CD8-positive, alpha-beta memory T cell (primary cell): ENCODE data around the gene CDK8. TPM values are rescaled to one million over a fixed set of nuclear protein-coding genes. Genes with fewer than 3 reads are reported as not detected.

Source experiments
- CTCF ChIA-PET: fragments of 350-600 bp; sonication (Branson Sonifier 250); formaldehyde crosslinking; loops from one replicate; lab custom pipeline; 2021; ENCODE audit warnings: antibody characterized with exemption; lab: Charles Lee
- POLR2A ChIA-PET: fragments of 350-600 bp; sonication (Branson Sonifier 250); formaldehyde crosslinking; loops from one replicate; lab custom pipeline; 2021; ENCODE audit warnings: antibody characterized with exemption; lab: Charles Lee
- DNase-seq, 5 donors: peaks; one replicate each; pipeline versions ENCODE4 v3.0.0 to v3.0.0-alpha.2; 2020 to 2022; ENCODE audit warnings: mixed read lengths in 1 of 5
- H3K27ac ChIP-seq: one replicate; pipeline ENCODE4 v1.7.0; 2013; ENCODE audit warnings: low read depth, mild to moderate bottlenecking, low read length, moderate library complexity
- H3K27me3 ChIP-seq: 2 replicates; pipeline ENCODE4 v1.7.0; 2013; ENCODE audit warnings: low read length, mild to moderate bottlenecking; ENCODE audit not compliant: insufficient read depth, poor library complexity, severe bottlenecking
- H3K36me3 ChIP-seq: 2 replicates; pipeline ENCODE4 v1.7.0; 2013; ENCODE audit warnings: mild to moderate bottlenecking, low read length, moderate library complexity; ENCODE audit not compliant: insufficient read depth
- H3K4me1 ChIP-seq: 2 replicates; pipeline ENCODE4 v1.7.0; 2013; ENCODE audit warnings: mild to moderate bottlenecking, low read length, moderate library complexity; ENCODE audit not compliant: insufficient read depth
- H3K4me3 ChIP-seq: 2 replicates; pipeline ENCODE4 v1.7.0; 2013; ENCODE audit warnings: mild to moderate bottlenecking, low read length
- H3K9me3 ChIP-seq: 2 replicates; pipeline ENCODE4 v1.7.0; 2013; ENCODE audit warnings: mild to moderate bottlenecking, low read length
- H3K27ac Mint-ChIP-seq, 8 donors: one replicate each; pipeline ENCODE4 v1.8.0; 2020 to 2021; ENCODE audit warnings: mixed read lengths in 8 of 8, mild to moderate bottlenecking in 6 of 8, inconsistent platforms in 3 of 8, moderate library complexity in 3 of 8
- H3K27me3 Mint-ChIP-seq, 2 donors: one replicate each; pipeline ENCODE4 v1.8.0; 2020 to 2021; ENCODE audit warnings: mixed read lengths in 2 of 2, mild to moderate bottlenecking in 1 of 2, moderate library complexity in 1 of 2
- H3K36me3 Mint-ChIP-seq, 3 donors: one replicate each; pipeline ENCODE4 v1.8.0; 2020 to 2021; ENCODE audit warnings: mixed read lengths in 3 of 3, inconsistent platforms in 1 of 3, mild to moderate bottlenecking in 1 of 3
- H3K4me1 Mint-ChIP-seq, 3 donors: one replicate each; pipeline ENCODE4 v1.8.0; 2020 to 2021; ENCODE audit warnings: mixed read lengths in 3 of 3, inconsistent platforms in 1 of 3, mild to moderate bottlenecking in 1 of 3
- H3K4me3 Mint-ChIP-seq, 7 donors: one replicate each; pipeline ENCODE4 v1.8.0; 2020 to 2021; ENCODE audit warnings: mixed read lengths in 7 of 7, mild to moderate bottlenecking in 6 of 7, moderate library complexity in 4 of 7, inconsistent platforms in 2 of 7
- H3K9me3 Mint-ChIP-seq, 5 donors: one replicate each; pipeline ENCODE4 v1.8.0; 2020 to 2022; ENCODE audit warnings: mixed read lengths in 5 of 5, mild to moderate bottlenecking in 3 of 5, moderate library complexity in 2 of 5, inconsistent platforms in 1 of 5
- polyA plus RNA-seq: library from polyadenylated mRNA; unstranded; fragments of 300-500 nt; fragmentation: Illumina TruSeq; gene quantifications from one replicate; pipeline ENCODE4 v1.2.3, GENCODE V29; 2021
- total RNA-seq, 2 experiments: library from RNA; stranded (reverse); gene quantifications; one replicate each; pipeline ENCODE4 v1.2.3, GENCODE V29; 2021

CDK8 gene
- total and polyA plus RNA-seq, 3 experiments from 2014 or later, result 4.8 to 28.0 (median 27.9) TPM

DNA sequence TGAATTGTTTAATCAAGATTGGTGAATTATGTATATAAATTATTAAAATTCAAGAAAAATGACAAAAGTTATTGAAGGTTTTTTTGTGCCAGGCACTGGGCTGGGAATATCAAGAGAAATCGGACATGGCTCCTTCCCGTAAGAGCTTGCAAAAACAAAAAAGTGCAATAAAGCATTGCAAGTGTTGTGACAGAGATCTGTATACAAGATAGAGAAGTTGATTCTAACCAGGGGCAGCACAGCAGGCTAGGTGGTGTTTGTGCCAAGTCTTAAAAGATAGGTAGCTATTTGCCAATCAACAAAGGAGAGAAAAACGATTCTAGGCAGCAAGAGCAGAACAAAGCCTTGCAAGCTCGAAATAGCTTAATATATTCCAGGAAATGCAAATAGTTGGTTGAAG, 179.8 kb downstream of the CDK8 start:
- DNase-seq, result no peak
- H3K27ac Mint-ChIP-seq, result no peak overlapping the region
- H3K4me3 Mint-ChIP-seq, result no peak overlapping the region
- H3K36me3 Mint-ChIP-seq, result peaks cover 0 to 5% (median 2%) of the 10 kb centered on the region in 3 donors
- peaks cover 7 to 18% of the 10 kb centered on the region in 2 donors for H3K27me3 Mint-ChIP-seq
- H3K4me1 ChIP-seq, result no peaks in the 10 kb centered on the region
- CTCF ChIA-PET, result no interaction called here
- no peak overlapping the region for H3K27ac ChIP-seq
- POLR2A ChIA-PET, result no interaction called here
- H3K9me3 Mint-ChIP-seq, result peaks cover 18 to 44% (median 33%) of the 10 kb centered on the region in 5 donors
- H3K4me3 ChIP-seq, result no peak overlapping the region
- H3K4me1 Mint-ChIP-seq, result no peaks in the 10 kb centered on the region
- H3K27me3 ChIP-seq, result no peaks in the 10 kb centered on the region
- H3K9me3 ChIP-seq, result peaks cover 5% of the 10 kb centered on the region
- H3K36me3 ChIP-seq, result no peaks in the 10 kb centered on the region

DNA sequence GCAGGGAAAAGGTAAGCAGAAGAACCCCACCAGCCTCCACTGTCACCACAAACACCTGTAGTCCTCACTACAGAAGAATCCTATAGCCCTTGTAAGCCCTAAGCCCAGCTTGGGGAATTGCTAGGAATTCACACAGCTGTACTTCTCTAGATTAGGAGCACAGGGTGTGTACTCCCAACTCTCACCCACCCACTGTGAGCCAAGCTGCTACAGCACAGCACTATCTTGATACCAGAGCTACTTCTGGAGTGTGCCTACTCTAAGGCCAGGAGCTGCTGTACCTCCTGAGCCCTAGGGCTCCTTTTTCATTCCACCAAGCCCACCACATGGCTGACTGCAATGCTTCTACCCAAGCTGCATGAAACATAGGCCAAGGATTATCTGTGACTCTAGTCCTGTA, 181.2 kb downstream of the CDK8 start:
- H3K4me1 ChIP-seq, result no peaks in the 10 kb centered on the region
- no peak overlapping the region for H3K27ac ChIP-seq
- peaks cover 5% of the 10 kb centered on the region for H3K9me3 ChIP-seq
- H3K9me3 Mint-ChIP-seq, result peaks cover 18 to 44% (median 33%) of the 10 kb centered on the region in 5 donors
- H3K4me3 ChIP-seq, result no peak overlapping the region
- CTCF ChIA-PET, result no interaction called here
- no peaks in the 10 kb centered on the region for H3K27me3 ChIP-seq
- POLR2A ChIA-PET, result no interaction called here
- no peaks in the 10 kb centered on the region for H3K4me1 Mint-ChIP-seq
- no peak overlapping the region for H3K27ac Mint-ChIP-seq
- H3K36me3 ChIP-seq, result no peaks in the 10 kb centered on the region
- H3K36me3 Mint-ChIP-seq, result peaks cover 0 to 5% (median 2%) of the 10 kb centered on the region in 3 donors
- no peak for DNase-seq
- no peak overlapping the region for H3K4me3 Mint-ChIP-seq
- peaks cover 7 to 15% of the 10 kb centered on the region in 2 donors for H3K27me3 Mint-ChIP-seq

DNA sequence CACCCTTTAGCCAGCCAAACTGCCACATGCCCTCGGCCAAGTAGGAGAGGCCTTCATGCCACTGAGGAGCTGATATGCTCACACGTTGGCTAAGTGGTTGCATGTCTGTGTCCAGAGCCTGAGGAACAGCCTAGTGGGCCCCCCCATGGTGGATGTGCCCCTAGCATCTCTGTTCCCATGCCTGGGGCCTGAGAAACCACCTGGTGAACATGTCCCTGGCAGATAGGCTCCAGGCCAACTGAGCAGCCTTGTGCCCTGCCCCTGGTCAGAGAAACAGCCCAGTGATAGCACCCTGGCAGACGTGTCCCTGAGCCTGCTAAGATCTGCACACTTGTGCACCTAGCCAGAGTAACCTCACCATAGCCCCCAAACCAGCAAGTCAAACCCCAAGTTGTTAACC, 181.7 kb downstream of the CDK8 start:
- POLR2A ChIA-PET, result no interaction called here
- peaks cover 5% of the 10 kb centered on the region for H3K9me3 ChIP-seq
- Mint-ChIP-seq H3K4me3 (no peak overlapping the region), H3K9me3 (peaks cover 18 to 44% (median 33%) of the 10 kb centered on the region in 5 donors), H3K36me3 (peaks cover 0 to 5% (median 2%) of the 10 kb centered on the region in 3 donors), H3K27me3 (peaks cover 7 to 15% of the 10 kb centered on the region in 2 donors), H3K4me1 (no peaks in the 10 kb centered on the region), H3K27ac (no peak overlapping the region)
- no peak overlapping the region for H3K4me3 ChIP-seq
- H3K36me3 ChIP-seq, result no peaks in the 10 kb centered on the region
- no peak overlapping the region for H3K27ac ChIP-seq
- no peaks in the 10 kb centered on the region for H3K4me1 ChIP-seq
- CTCF ChIA-PET, result no interaction called here
- no peaks in the 10 kb centered on the region for H3K27me3 ChIP-seq
- no peak for DNase-seq

DNA sequence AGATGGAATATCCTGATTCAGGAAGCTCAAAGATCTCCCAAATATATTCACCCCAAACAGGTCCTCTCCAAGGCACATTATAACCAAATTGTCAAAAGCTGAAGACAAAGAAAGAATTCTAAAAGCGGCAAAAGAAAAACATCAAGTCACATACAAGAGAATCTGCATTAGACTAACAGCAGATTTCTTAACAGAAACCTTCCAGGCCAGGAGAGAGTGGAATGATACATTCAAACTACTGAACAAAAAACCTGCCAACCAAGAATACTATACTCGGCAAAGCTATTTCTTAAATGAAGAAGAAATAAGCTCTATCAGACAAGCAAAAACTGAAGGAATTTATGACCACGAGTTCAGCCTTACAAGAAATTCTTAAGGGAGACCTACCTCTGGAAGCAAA, 183.0 kb downstream of the CDK8 start:
- CTCF ChIA-PET, result no interaction called here
- Histone ChIP-seq H3K4me1 (no peaks in the 10 kb centered on the region), H3K27me3 (no peaks in the 10 kb centered on the region), H3K36me3 (no peaks in the 10 kb centered on the region), H3K9me3 (peaks cover 5% of the 10 kb centered on the region), H3K27ac (no peak overlapping the region), H3K4me3 (no peak overlapping the region)
- Mint-ChIP-seq H3K4me3 (no peak overlapping the region), H3K27ac (no peak overlapping the region), H3K9me3 (peaks cover 18 to 44% (median 33%) of the 10 kb centered on the region in 5 donors), H3K36me3 (peaks cover 0 to 5% (median 2%) of the 10 kb centered on the region in 3 donors), H3K27me3 (peaks cover 7% of the 10 kb centered on the region in 2 donors), H3K4me1 (no peaks in the 10 kb centered on the region)
- POLR2A ChIA-PET, result no interaction called here
- DNase-seq, result no peak

DNA sequence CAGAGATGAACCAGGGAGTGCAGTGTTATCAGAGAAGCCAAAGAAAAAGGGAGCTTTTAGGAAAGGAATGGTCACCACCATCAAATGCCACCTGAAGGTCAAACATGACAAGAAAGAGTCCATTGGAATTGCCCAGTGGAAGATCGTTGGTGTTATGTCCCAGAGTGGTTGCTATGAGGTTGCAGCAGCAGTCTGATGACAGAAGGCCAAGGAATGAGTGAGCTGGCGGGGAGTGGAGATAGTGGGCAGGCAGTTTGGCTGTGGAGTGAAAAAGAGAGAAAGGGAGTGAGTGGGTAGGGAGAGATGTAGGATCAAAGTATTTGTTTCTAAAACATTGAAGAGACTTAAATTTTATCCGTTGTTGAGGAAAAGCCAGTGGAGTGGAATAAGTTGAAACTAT, 186.2 kb downstream of the CDK8 start:
- Mint-ChIP-seq H3K27ac (no peak overlapping the region), H3K4me1 (no peaks in the 10 kb centered on the region), H3K36me3 (no peaks in the 10 kb centered on the region), H3K27me3 (peaks cover 7 to 10% of the 10 kb centered on the region in 2 donors), H3K9me3 (peaks cover 18 to 34% (median 28%) of the 10 kb centered on the region in 5 donors), H3K4me3 (no peak overlapping the region)
- Histone ChIP-seq H3K4me1 (no peaks in the 10 kb centered on the region), H3K27ac (no peak overlapping the region), H3K4me3 (no peak overlapping the region), H3K27me3 (no peaks in the 10 kb centered on the region), H3K9me3 (peaks cover 5% of the 10 kb centered on the region), H3K36me3 (no peaks in the 10 kb centered on the region)
- ChIA-PET CTCF (interaction anchor here (1.4 kb wide), 1 partner anchor 9 kb away, joined by 4 read pairs; no protein-coding TSS in a partner anchor), POLR2A (no interaction called here)
- no peak for DNase-seq

DNA sequence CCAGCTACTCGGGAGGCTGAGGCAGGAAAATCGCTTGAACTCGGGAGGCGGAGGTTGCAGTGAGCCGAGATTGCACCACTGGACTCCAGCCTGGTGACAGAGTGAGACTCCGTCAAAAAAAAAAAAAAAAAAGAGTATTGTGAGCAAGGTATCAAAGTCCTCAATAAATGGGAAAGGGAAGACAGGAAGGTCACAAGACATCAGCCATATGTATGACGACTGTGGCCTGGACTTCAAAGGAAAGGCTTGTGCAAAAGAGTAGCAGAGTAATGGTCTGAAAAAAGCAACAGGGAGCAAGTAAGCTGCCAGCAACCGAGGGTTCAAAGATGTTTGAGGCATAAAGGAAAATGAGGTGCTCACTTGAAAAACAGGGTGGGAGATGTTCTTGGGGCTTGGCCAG, 187.5 kb downstream of the CDK8 start:
- ChIA-PET POLR2A (no interaction called here), CTCF (no interaction called here)
- no peak overlapping the region for H3K4me3 ChIP-seq
- Mint-ChIP-seq H3K36me3 (no peaks in the 10 kb centered on the region), H3K4me1 (no peaks in the 10 kb centered on the region), H3K9me3 (peaks cover 12 to 25% (median 18%) of the 10 kb centered on the region in 5 donors), H3K27ac (no peak overlapping the region), H3K4me3 (no peak overlapping the region), H3K27me3 (peaks cover 9 to 20% of the 10 kb centered on the region in 2 donors)
- no peaks in the 10 kb centered on the region for H3K4me1 ChIP-seq
- no peaks in the 10 kb centered on the region for H3K27me3 ChIP-seq
- no peak for DNase-seq
- no peaks in the 10 kb centered on the region for H3K36me3 ChIP-seq
- peaks cover 5% of the 10 kb centered on the region for H3K9me3 ChIP-seq
- H3K27ac ChIP-seq, result no peak overlapping the region

DNA sequence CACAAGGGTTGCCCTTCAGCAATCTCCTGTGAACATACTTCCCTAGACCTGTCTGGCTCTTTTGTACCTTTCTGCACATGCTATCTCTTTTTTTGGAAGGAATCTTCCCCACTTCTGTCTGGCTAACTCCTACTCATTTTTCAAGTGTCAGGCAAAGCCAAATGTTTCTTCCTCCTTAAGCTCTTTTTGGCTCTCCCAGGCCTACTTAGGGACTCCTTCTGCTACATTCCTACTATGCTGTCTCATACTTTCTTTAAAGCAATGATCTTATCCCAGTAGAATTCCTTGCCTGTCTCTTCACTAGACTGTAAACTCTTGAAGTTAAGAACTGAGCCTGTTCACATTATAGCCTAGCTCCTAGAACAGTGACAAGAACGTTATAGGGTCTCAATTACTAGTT, 188.6 kb downstream of the CDK8 start:
- no peak overlapping the region for H3K27ac Mint-ChIP-seq
- no peak overlapping the region for H3K4me3 Mint-ChIP-seq
- Histone ChIP-seq H3K27ac (no peak overlapping the region), H3K27me3 (no peaks in the 10 kb centered on the region), H3K4me1 (no peaks in the 10 kb centered on the region), H3K9me3 (no peaks in the 10 kb centered on the region), H3K4me3 (no peak overlapping the region), H3K36me3 (no peaks in the 10 kb centered on the region)
- no peaks in the 10 kb centered on the region for H3K36me3 Mint-ChIP-seq
- DNase-seq, result no peak
- CTCF ChIA-PET, result interaction anchor here (0.6 kb wide), 1 partner anchor 612 kb away, joined by 3 read pairs; no protein-coding TSS in a partner anchor
- peaks cover 9 to 29% of the 10 kb centered on the region in 2 donors for H3K27me3 Mint-ChIP-seq
- POLR2A ChIA-PET, result no interaction called here
- no peaks in the 10 kb centered on the region for H3K4me1 Mint-ChIP-seq
- peaks cover 1 to 14% (median 8%) of the 10 kb centered on the region in 5 donors for H3K9me3 Mint-ChIP-seq

DNA sequence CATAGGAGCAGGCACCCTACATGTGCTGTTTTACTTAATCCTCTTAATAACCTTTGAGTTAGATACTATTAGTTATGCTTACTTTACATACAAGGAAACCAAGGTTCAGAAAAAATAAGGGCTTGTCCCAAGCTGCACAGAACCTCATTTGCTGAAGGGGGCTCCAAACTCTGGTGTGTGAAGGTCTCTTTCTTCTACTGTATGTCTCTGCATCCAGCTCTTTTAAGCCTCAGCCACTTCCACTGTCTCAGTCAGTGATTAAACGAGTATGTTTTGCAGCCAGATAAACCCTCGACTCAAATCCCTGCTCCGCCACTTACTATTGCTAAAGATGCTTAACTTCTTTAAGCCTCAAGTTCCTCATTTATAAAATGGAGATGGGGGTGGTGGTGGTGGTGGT, 191.2 kb downstream of the CDK8 start:
- Mint-ChIP-seq H3K27ac (no peak overlapping the region), H3K4me3 (no peak overlapping the region), H3K9me3 (peaks cover 0 to 3% (median 2%) of the 10 kb centered on the region in 5 donors), H3K4me1 (no peaks in the 10 kb centered on the region), H3K27me3 (peaks cover 14 to 48% of the 10 kb centered on the region in 2 donors), H3K36me3 (no peaks in the 10 kb centered on the region)
- H3K9me3 ChIP-seq, result no peaks in the 10 kb centered on the region
- ChIA-PET CTCF (interaction anchor here (1.6 kb wide), 1 partner anchor 260 kb away, joined by 4 read pairs; no protein-coding TSS in a partner anchor), POLR2A (no interaction called here)
- no peaks in the 10 kb centered on the region for H3K27me3 ChIP-seq
- DNase-seq, result no peak
- H3K27ac ChIP-seq, result no peak overlapping the region
- H3K36me3 ChIP-seq, result no peaks in the 10 kb centered on the region
- no peaks in the 10 kb centered on the region for H3K4me1 ChIP-seq
- no peak overlapping the region for H3K4me3 ChIP-seq
